Right cardiac atrium (tissue), 5 donors: ENCODE data around the gene RNF227. TPM values are rescaled to one million over a fixed set of nuclear protein-coding genes. Genes with fewer than 3 reads are reported as not detected.

Source experiments
- ATAC-seq, 2 donors: fragments of 200-7000 bp; cut with Tn5 transposase; one replicate each; pipeline versions ENCODE4 v1.8.0 to v1.9.1; 2020; ENCODE audit warnings: moderate library complexity in 2 of 2, mild to moderate bottlenecking in 1 of 2
- DNase-seq, 3 donors: peaks; one replicate each; pipeline ENCODE4 v3.0.0-alpha.2; 2020
- H3K27ac ChIP-seq: one replicate; pipeline ENCODE4 v1.5.1; 2013; ENCODE audit warnings: mild to moderate bottlenecking, low read length, control low read depth, moderate library complexity
- H3K27me3 ChIP-seq: one replicate; pipeline ENCODE4 v1.6.1; 2013; ENCODE audit not compliant: control insufficient read depth, insufficient read depth
- H3K4me1 ChIP-seq: one replicate; pipeline ENCODE4 v1.6.1; 2013; ENCODE audit warnings: low read length; ENCODE audit not compliant: control insufficient read depth, insufficient read depth
- H3K4me3 ChIP-seq: one replicate; pipeline ENCODE4 v1.5.1; 2013; ENCODE audit warnings: low read length, control low read depth
- H3K9me3 ChIP-seq: one replicate; pipeline ENCODE4 v1.6.1; 2013; ENCODE audit warnings: low read length; ENCODE audit not compliant: control insufficient read depth
- WGBS: extraction: QIAGEN DNeasy Blood & Tissue Kit; methylation state at CpG from one replicate; pipeline ENCODE4 v1.1.7; 2013; 5-methylcytosine and 5-hydroxymethylcytosine counted together
- intact Hi-C, 4 donors: fragments of 100-400 bp; cut with DNase I; formaldehyde crosslinking; loops; one replicate each; pipeline versions ENCODE4 v1.11.0 to v1.14.0; 2022 to 2023
- polyA plus RNA-seq: library from polyadenylated mRNA; stranded (reverse); fragments of 200-250 nt; gene quantifications from one replicate; pipeline ENCODE4 v1.2.3, GENCODE V29; 2013
- total RNA-seq, 4 donors: library from RNA; stranded (reverse); fragmentation: NEBNext Ultra II Directional; extraction: Animal tissue kit (Norgen Biotek cat#: 25700); gene quantifications; one replicate each; pipeline ENCODE4 v1.2.1, GENCODE V29; 2021
- donor health status: healthy with polysubstance abuse.
- donor health status: DM: no; HTN: yes; CAD: no.
- donor health status: DM: no; HTN: no; CAD: no.
- donor health status: DM: no; HTN: yes; CAD: no; lungs with severe emphysema.
- donor health status: DM: yes; HTN: yes; CAD: no.

RNF227 gene
- total and polyA plus RNA-seq, 5 donors: 0.89 to 2.1 (median 1.5) TPM

GRCh38 chr17:7910281-7910680, 5.8 kb downstream of the RNF227 start:
- no peak for DNase-seq
- Histone ChIP-seq H3K9me3 (no peaks in the 10 kb centered on the region), H3K27me3 (no peaks in the 10 kb centered on the region), H3K4me3 (no peak overlapping the region), H3K4me1 (no peaks in the 10 kb centered on the region), H3K27ac (no peak overlapping the region)
- intact Hi-C loops: loop anchor here in 3 of 4 donors (5.0 kb wide), 2 partner anchors 77 to 132 kb away; no protein-coding TSS in a partner anchor
- no peak for ATAC-seq
- 95% methylated on average over 15 of the region's 15 CpGs for WGBS

- no peak for DNase-seq
- WGBS: 91% methylated on average over 29 of the region's 29 CpGs
- H3K4me1 ChIP-seq: no peaks in the 10 kb centered on the region
- H3K27ac ChIP-seq: no peak overlapping the region
- no peak for ATAC-seq
- H3K9me3 ChIP-seq: no peaks in the 10 kb centered on the region
- H3K4me3 ChIP-seq: no peak overlapping the region
- no peaks in the 10 kb centered on the region for H3K27me3 ChIP-seq
- intact Hi-C loops: no loop called here
Measured at GRCh38 chr17:7909089-7909488, 7.0 kb downstream of the RNF227 start.

- Histone ChIP-seq H3K9me3 (no peaks in the 10 kb centered on the region), H3K27ac (no peak overlapping the region), H3K4me3 (no peak overlapping the region), H3K4me1 (no peaks in the 10 kb centered on the region), H3K27me3 (no peaks in the 10 kb centered on the region)
- ATAC-seq (no peak), DNase-seq (no peak)
- WGBS: 80% methylated on average over 22 of the region's 22 CpGs
- intact Hi-C loops: no loop called here
Measured at GRCh38 chr17:7903154-7904103, 12.7 kb downstream of the RNF227 start.

GRCh38 chr17:7897773-7898172, 18.3 kb downstream of the RNF227 start:
- no peak overlapping the region for H3K4me3 ChIP-seq
- intact Hi-C loops: no loop called here
- no peaks in the 10 kb centered on the region for H3K4me1 ChIP-seq
- H3K27me3 ChIP-seq: no peaks in the 10 kb centered on the region
- H3K27ac ChIP-seq: no peak overlapping the region
- 36% methylated on average over 6 of the region's 6 CpGs for WGBS
- H3K9me3 ChIP-seq: no peaks in the 10 kb centered on the region
- no peak for DNase-seq
- ATAC-seq: peak; percentile 58 to 62

GRCh38 chr17:7897090-7897489, 19.0 kb downstream of the RNF227 start:
- no peaks in the 10 kb centered on the region for H3K27me3 ChIP-seq
- H3K4me1 ChIP-seq: no peaks in the 10 kb centered on the region
- WGBS: 87% methylated on average over 13 of the region's 13 CpGs
- no peak for ATAC-seq
- H3K4me3 ChIP-seq: no peak overlapping the region
- DNase-seq: no peak
- intact Hi-C loops: no loop called here
- H3K9me3 ChIP-seq: no peaks in the 10 kb centered on the region
- no peak overlapping the region for H3K27ac ChIP-seq

- H3K27ac ChIP-seq: no peak overlapping the region
- WGBS: 88% methylated on average over 8 of the region's 8 CpGs
- DNase-seq: no peak
- no peak overlapping the region for H3K4me3 ChIP-seq
- peaks cover under 1% of the 10 kb centered on the region for H3K4me1 ChIP-seq
- H3K27me3 ChIP-seq: no peaks in the 10 kb centered on the region
- no peaks in the 10 kb centered on the region for H3K9me3 ChIP-seq
- ATAC-seq: no peak
- intact Hi-C loops: no loop called here
Measured at GRCh38 chr17:7894866-7895265, 21.2 kb downstream of the RNF227 start.

GRCh38 chr17:7894226-7894625, 21.9 kb downstream of the RNF227 start:
- 91% methylated on average over 9 of the region's 9 CpGs for WGBS
- DNase-seq (no peak), ATAC-seq (no peak)
- H3K4me3 ChIP-seq: no peak overlapping the region
- intact Hi-C loops: no loop called here
- H3K27me3 ChIP-seq: no peaks in the 10 kb centered on the region
- no peak overlapping the region for H3K27ac ChIP-seq
- H3K9me3 ChIP-seq: no peaks in the 10 kb centered on the region
- H3K4me1 ChIP-seq: peaks cover 5% of the 10 kb centered on the region

- Histone ChIP-seq H3K4me3 (no peak overlapping the region), H3K27me3 (no peaks in the 10 kb centered on the region), H3K27ac (no peak overlapping the region), H3K4me1 (peaks cover 9% of the 10 kb centered on the region), H3K9me3 (no peaks in the 10 kb centered on the region)
- ATAC-seq (no peak), DNase-seq (no peak)
- WGBS: 89% methylated on average over 15 of the region's 15 CpGs
- intact Hi-C loops: no loop called here
Measured at GRCh38 chr17:7893187-7893880, 22.8 kb downstream of the RNF227 start.

- WGBS: 19% methylated on average over 11 of the region's 11 CpGs
- H3K27ac ChIP-seq: peak overlapping the region; percentile 93
- ATAC-seq (peak; percentile 81 to 83), DNase-seq (peak; percentile 98 to 99 (median 99))
- H3K27me3 ChIP-seq: no peaks in the 10 kb centered on the region
- intact Hi-C loops: no loop called here
- no peak overlapping the region for H3K4me3 ChIP-seq
- H3K4me1 ChIP-seq: peaks cover 16% of the 10 kb centered on the region
- H3K9me3 ChIP-seq: no peaks in the 10 kb centered on the region
Measured at GRCh38 chr17:7889166-7889955, 26.7 kb downstream of the RNF227 start.

GRCh38 chr17:7888184-7888920, 27.7 kb downstream of the RNF227 start, which contains the start of gene CHD3:
CHD3 (plus strand) TSS chr17:7888789; CDS start chr17:7889001, 212 bp downstream.
- WGBS: 27% methylated on average over 18 of the region's 18 CpGs
- peak within 1 kb of the TSS; percentile 93 for H3K27ac ChIP-seq
- H3K27me3 ChIP-seq: no peaks in the 10 kb centered on the region
- peak in 1 of 3 donors; percentile 58 for DNase-seq
- intact Hi-C loops: no loop called here
- H3K4me3 ChIP-seq: peak within 1 kb of the TSS; percentile 76
- no peaks in the 10 kb centered on the region for H3K9me3 ChIP-seq
- peaks cover 16% of the 10 kb centered on the region for H3K4me1 ChIP-seq
- peak; percentile 5 to 37 for ATAC-seq
